NCI-H2196 treated with DMSO at 0.1 percent for 48 hours (cell line): ENCODE measurements around the gene SLC19A3.
A peak's percentile ranks its signal among the peaks of the same experiment; 100 is the strongest.
"Not testable (repeated sequence)": the region's sequence is repeated elsewhere in the genome, so short reads cannot be mapped to it uniquely, and the experiment has no call there.

ENCODE experiments used
- DNase-seq: peaks from one replicate; lab custom pipeline; 2025; ENCODE audit not compliant: unreplicated experiment; lab: John Stamatoyannopoulos, UW

SLC19A3 gene

GRCh38 chr2:227717687-227718567 lies at the start of gene SLC19A3:
SLC19A3 (minus strand) TSS chr2:227718028; CDS start chr2:227702318, 15,710 bp downstream.
- no peak for DNase-seq

DNA sequence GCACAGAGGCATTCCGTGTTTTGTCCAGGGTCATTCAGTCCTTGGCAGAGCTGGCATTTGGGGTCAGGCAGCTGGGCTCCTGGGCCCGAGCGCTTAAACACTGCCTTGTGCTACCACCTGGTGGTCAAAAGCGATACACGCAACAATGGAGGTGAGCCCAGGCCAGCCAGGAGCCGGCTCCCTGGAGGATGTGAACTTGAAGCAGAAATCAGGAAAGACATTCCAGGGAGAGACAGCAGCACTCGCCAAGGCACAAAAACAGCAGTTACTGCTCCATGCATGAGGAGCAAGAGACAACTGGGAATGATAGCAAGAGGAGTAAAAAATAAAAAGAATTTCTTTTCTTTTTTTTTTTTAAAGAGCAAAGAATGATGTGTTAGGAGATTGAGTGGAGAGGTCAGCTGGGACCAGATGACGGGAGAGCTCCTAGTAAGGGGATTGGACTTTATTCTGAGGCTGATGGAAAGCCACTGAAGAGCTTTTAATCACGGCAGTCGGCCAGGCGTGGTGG lies 48.6 kb upstream of the SLC19A3 start:
- DNase-seq, result peak; percentile 40

DNA sequence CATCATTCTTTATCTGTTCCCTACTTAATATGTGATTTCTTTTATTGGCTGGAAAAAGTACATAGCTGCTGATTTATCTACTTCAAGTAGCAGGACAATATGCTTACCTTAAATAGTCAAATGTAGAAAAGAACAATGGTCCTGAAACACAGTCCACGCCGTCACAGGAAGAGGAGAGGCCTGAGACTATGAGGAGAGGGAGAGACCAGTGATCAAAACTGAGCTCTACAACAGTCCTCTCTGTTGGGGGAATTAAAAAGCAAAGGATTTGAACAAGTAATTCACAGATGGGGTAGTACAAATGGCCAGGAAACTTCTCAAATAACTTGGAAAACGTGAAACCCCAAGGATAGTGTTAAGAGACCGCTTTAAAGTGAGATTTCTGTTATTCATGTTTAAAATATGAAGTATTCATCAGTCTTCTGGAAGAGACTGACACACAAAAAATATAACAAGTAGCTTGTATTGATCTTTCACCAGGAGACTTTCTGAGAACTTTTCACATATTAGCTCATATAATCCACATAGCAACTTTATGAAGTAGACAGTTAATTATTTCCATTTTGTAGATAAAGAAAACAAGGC lies 48.1 kb upstream of the SLC19A3 start:
- no peak for DNase-seq

GRCh38 chr2:227761740-227762476 lies 44.1 kb upstream of the SLC19A3 start:
- no peak for DNase-seq

GRCh38 chr2:227759411-227760118 lies 41.7 kb upstream of the SLC19A3 start:
- no peak for DNase-seq

GRCh38 chr2:227756261-227756660 lies 38.4 kb upstream of the SLC19A3 start:
- not testable (repeated sequence) for DNase-seq

GRCh38 chr2:227748079-227748478 lies 30.3 kb upstream of the SLC19A3 start:
- no peak for DNase-seq

- no peak for DNase-seq
Measured at GRCh38 chr2:227745594-227745993, 27.8 kb upstream of the SLC19A3 start, which contains the start of gene SCYGR8. SCYGR8 (plus strand) TSS chr2:227745894; CDS start chr2:227745894, 0 bp downstream.

DNA sequence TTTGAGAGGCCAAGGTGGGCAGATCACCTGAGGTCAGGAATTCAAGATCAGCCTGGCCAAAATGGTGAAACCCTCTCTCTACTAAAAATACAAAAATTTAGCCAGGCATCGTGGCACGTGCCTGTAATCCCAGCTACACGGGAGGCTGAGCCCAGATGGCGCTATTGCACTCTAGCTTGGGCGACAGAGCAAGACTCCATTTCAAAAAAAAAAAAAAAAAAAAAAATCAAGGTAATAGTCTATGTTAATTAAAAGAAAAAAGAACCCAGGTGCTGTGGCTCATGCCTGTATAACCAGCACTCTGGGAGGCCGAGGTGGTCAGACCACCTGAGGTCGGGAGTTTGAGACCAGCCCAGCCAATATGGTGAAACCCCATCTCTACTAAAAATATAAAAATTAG lies 22.9 kb upstream of the SLC19A3 start:
- not testable (repeated sequence) for DNase-seq

- DNase-seq, result no peak
Measured at GRCh38 chr2:227739351-227739750, 21.5 kb upstream of the SLC19A3 start.

DNA sequence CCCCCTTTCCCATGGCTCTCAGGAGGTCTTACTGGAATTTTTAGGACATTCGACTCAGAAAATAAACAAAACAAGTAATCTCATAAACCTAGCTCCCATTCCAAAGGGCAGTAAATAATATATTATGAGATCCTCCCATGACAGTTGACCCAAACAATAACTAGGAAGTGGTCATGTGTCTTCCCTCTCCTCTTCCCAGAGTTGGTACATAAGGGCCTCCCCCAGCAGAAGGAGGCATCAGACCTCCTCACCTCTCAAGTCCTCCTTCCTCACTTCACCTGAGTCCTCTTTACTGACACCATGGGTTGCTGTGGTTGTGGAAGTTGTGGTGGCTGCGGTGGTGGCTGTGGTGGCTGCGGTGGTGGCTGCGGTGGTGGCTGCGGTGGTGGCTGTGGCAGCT lies 10.2 kb upstream of the SLC19A3 start, which contains the start of gene SCYGR7:
SCYGR7 (plus strand) TSS at position 301 of the 400 bp plus-strand sequence; CDS start at position 301, 0 bp downstream.
- DNase-seq, result no peak

DNA sequence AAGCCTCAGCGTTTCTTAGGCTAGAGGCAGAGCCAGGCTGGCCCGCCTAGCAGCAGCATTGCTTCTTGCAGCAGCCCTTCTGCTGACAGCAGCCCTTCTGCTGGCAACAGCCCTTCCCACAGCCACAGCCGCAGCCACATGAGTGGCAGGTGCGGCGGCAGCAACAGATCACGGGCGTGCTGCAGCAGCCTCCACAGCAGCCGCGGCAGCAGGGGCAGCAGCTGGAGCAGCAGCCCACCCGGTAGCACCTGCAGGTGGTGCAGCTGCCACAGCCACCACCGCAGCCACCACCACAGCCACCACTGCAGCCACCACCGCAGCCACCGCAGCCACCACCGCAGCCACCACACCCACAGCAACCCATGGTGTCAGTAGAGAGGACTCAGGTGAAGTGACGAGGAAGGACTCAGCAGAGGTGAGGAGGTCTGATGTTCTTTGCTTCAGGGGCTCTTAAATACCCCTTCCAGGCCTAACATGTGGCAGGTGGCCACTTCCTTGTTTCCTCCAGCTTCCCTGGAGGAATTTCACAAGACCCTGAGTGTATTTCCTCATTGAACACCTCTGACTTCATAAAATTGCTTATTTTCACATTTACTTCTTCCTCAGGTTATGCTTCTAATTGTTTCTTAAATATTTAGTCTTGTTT lies 6.7 kb upstream of the SLC19A3 start, which contains the start of gene SCYGR6:
SCYGR6 (minus strand) TSS at position 364 of the 646 bp plus-strand sequence; CDS start at position 364, 0 bp downstream.
- DNase-seq, result no peak

GRCh38 chr2:227722821-227723220 lies 5.0 kb upstream of the SLC19A3 start:
- DNase-seq, result not testable (repeated sequence)

- no peak for DNase-seq
Measured at GRCh38 chr2:227720680-227721079, 2.9 kb upstream of the SLC19A3 start.

GRCh38 chr2:227719641-227720040 lies 1.8 kb upstream of the SLC19A3 start:
- DNase-seq, result no peak

- no peak for DNase-seq
Measured at GRCh38 chr2:227716501-227716900, 1.3 kb downstream of the SLC19A3 start.

DNA sequence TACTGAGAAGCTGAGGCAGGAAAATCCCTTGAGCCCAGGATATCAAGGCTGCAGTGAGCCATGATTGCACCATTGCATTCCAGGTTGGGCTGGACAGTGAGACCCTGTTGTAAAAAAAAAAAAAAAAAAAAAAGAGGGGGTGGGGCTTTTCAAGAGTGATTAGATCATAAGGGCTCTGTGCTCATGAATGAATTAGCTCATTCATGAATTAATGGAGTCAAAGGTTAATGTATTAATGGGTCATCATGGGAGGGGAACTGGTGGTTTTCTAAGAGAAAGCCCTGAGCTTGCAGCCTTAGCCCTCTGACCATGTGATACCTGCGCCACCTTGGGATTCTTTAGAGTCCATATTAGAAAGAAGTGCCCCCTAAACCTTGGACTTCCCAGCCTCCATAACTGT lies 4.5 kb downstream of the SLC19A3 start:
- no peak for DNase-seq

GRCh38 chr2:227710986-227711385 lies 6.8 kb downstream of the SLC19A3 start:
- no peak for DNase-seq

DNA sequence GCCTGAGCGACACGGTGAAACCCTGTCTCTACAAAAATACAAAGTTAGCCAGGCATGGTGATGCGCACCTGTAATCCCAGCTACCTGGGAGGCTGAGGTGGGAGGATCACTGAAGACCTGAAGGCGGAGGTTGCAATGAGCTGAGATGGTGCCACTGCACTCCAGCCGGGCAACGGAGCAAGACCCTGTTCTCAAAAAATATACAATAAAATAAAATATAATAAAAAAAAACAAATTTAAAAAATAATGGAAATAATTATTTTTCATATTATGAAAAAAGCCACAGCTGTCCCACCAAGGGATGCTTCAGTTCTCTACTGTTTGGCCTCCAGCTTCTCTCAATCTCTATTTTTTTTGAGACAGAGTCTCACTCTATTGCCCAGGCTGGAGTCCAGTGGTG lies 10.4 kb downstream of the SLC19A3 start:
- DNase-seq, result no peak

DNA sequence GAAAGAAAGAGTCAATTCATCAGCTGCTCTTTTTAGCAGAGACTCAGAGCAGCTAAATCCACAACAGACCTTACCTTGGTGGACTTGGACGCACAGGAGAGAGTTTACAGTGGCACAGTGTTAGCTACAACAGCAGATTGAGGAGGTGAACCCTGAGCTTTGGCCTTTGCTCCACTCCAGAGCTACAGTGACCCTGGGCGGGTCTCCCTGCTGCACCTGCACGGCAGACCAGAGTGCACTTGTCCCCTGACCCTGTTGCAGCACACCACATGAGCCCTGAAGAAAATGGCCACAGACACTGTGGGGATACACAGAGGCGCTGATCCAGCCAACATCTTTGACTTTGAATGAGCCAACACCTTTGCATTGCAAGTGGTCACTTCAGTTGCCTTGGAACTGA lies 11.0 kb downstream of the SLC19A3 start:
- no peak for DNase-seq
